SK-N-SH treated with all-trans-retinoic acid at 6 μM for 48 hours (cell line): ENCODE measurements around the gene PLA2G2F.

Experiments
- ATAC-seq: fragments of 200-7000 bp; cut with Tn5 transposase; 3 replicates; pipeline ENCODE4 v1.9.1; 2020; ENCODE audit warnings: mild to moderate bottlenecking, moderate library complexity
- BACH2 ChIP-seq: fragments of 250-450 bp; sonication (Bioruptor Pico); IDR thresholded peaks from 2 replicates; pipeline ENCODE4 v1.9.0; 2021; ENCODE audit warnings: mild to moderate bottlenecking, borderline replicate concordance
- CREB5 ChIP-seq: fragments of 250-450 bp; sonication (Bioruptor Pico); IDR thresholded peaks from 2 replicates; pipeline ENCODE4 v1.5.1; 2020; ENCODE audit warnings: low read depth, mild to moderate bottlenecking, moderate library complexity
- CSDC2 ChIP-seq: fragments of 250-450 bp; sonication (Bioruptor Pico); IDR thresholded peaks from 2 replicates; pipeline ENCODE4 v1.5.0; 2020; ENCODE audit warnings: mild to moderate bottlenecking, moderate library complexity
- CSRNP3 ChIP-seq: fragments of 250-450 bp; sonication (Bioruptor Pico); IDR thresholded peaks from 2 replicates; pipeline ENCODE4 v1.5.1; 2021; ENCODE audit warnings: mild to moderate bottlenecking, moderate library complexity
- ESRRG ChIP-seq: fragments of 250-450 bp; sonication (Bioruptor Pico); IDR thresholded peaks from 2 replicates; pipeline ENCODE4 v1.6.1; 2021; ENCODE audit warnings: mild to moderate bottlenecking
- GLIS3 ChIP-seq: fragments of 250-450 bp; sonication (Bioruptor Pico); IDR thresholded peaks from 2 replicates; pipeline ENCODE4 v1.5.0; 2020; ENCODE audit warnings: mild to moderate bottlenecking, moderate library complexity
- ISL1 ChIP-seq: fragments of 250-450 bp; sonication (Bioruptor Pico); IDR thresholded peaks from 2 replicates; pipeline ENCODE4 v2.1.2; 2022; ENCODE audit warnings: mild to moderate bottlenecking, moderate library complexity
- OSR1 ChIP-seq: fragments of 250-450 bp; sonication (Bioruptor Pico); IDR thresholded peaks from 2 replicates; pipeline ENCODE4 v1.8.0; 2022; ENCODE audit warnings: moderate library complexity, mild to moderate bottlenecking, inconsistent platforms
- POU6F1 ChIP-seq: fragments of 250-450 bp; sonication (Bioruptor Pico); IDR thresholded peaks from 2 replicates; pipeline ENCODE4 v1.8.0; 2021; ENCODE audit warnings: low read depth, mild to moderate bottlenecking, moderate library complexity, borderline replicate concordance
- PPARA ChIP-seq: fragments of 250-450 bp; sonication (Bioruptor Pico); IDR thresholded peaks from 2 replicates; pipeline ENCODE4 v1.5.0; 2020; ENCODE audit warnings: mild to moderate bottlenecking, borderline replicate concordance
- RARB ChIP-seq: fragments of 250-450 bp; sonication (Bioruptor Pico); IDR thresholded peaks from 2 replicates; pipeline ENCODE4 v1.8.0; 2021; ENCODE audit warnings: mild to moderate bottlenecking, moderate library complexity
- SNAI2 ChIP-seq: fragments of 250-450 bp; sonication (Bioruptor Pico); IDR thresholded peaks from 2 replicates; pipeline ENCODE4 v1.5.0; 2020; ENCODE audit warnings: mild to moderate bottlenecking, moderate library complexity
- TCF4 ChIP-seq: fragments of 250-450 bp; sonication (Bioruptor Pico); IDR thresholded peaks from 2 replicates; pipeline ENCODE4 v1.8.0; 2021; ENCODE audit warnings: mild to moderate bottlenecking, moderate library complexity, borderline replicate concordance
- TSHZ2 ChIP-seq: fragments of 250-450 bp; sonication (Bioruptor Pico); IDR thresholded peaks from 2 replicates; pipeline ENCODE4 v1.5.0; 2020; ENCODE audit warnings: mild to moderate bottlenecking, moderate library complexity
- ZC3H10 ChIP-seq: fragments of 250-450 bp; sonication (Bioruptor Pico); IDR thresholded peaks from 2 replicates; pipeline ENCODE4 v1.5.1; 2021; ENCODE audit warnings: mild to moderate bottlenecking, moderate library complexity
- ZFP3 ChIP-seq: fragments of 250-450 bp; sonication (Bioruptor Pico); IDR thresholded peaks from 2 replicates; pipeline ENCODE4 v1.5.0; 2020; ENCODE audit warnings: mild to moderate bottlenecking, moderate library complexity
- ZNF565 ChIP-seq: fragments of 450-650 bp; formaldehyde crosslinking; conservative IDR thresholded peaks from 2 replicates; pipeline ENCODE4 v1.5.0; 2020; ENCODE audit warnings: low read depth, mild to moderate bottlenecking, moderate library complexity
- ZNF70 ChIP-seq: fragments of 450-650 bp; formaldehyde crosslinking; IDR thresholded peaks from 2 replicates; pipeline ENCODE4 v1.5.0; 2020; ENCODE audit warnings: mild to moderate bottlenecking, moderate library complexity
- ZNF8 ChIP-seq: fragments of 450-650 bp; formaldehyde crosslinking; IDR thresholded peaks from 2 replicates; pipeline ENCODE4 v1.5.0; 2020; ENCODE audit warnings: mild to moderate bottlenecking, moderate library complexity

PLA2G2F gene

GRCh38 chr1:20090641-20091040, 48.5 kb upstream of the PLA2G2F start:
- no peak for TF ChIP-seq CSDC2 (CRISPR knock-in tag)
- TF ChIP-seq BACH2 (CRISPR knock-in tag): no peak
- TF ChIP-seq, all 23 proteins: peak for 0
- ATAC-seq: no peak

- TF ChIP-seq RARB (CRISPR knock-in tag) (no peak), ZNF8 (CRISPR knock-in tag) (no peak), OSR1 (CRISPR knock-in tag) (no peak), ZNF70 (CRISPR knock-in tag) (no peak), GLIS3 (CRISPR knock-in tag) (no peak), SNAI2 (no peak), ZC3H10 (no peak), TSHZ2 (CRISPR knock-in tag) (no peak)
- TF ChIP-seq, all 23 proteins: peak for 0
- ATAC-seq: no peak
Measured at GRCh38 chr1:20093303-20093702, 45.8 kb upstream of the PLA2G2F start.

GRCh38 chr1:20093940-20094391, 45.2 kb upstream of the PLA2G2F start:
- TF ChIP-seq BACH2 (CRISPR knock-in tag) (no peak), PPARA (no peak), ZNF70 (CRISPR knock-in tag) (no peak), CSDC2 (CRISPR knock-in tag) (no peak), SNAI2 (no peak), ZNF565 (CRISPR knock-in tag) (no peak), ZFP3 (no peak), GLIS3 (CRISPR knock-in tag) (no peak), OSR1 (CRISPR knock-in tag) (no peak), RARB (CRISPR knock-in tag) (no peak), CSRNP3 (no peak), TCF4 (CRISPR knock-in tag) (no peak), ISL1 (CRISPR knock-in tag) (no peak), CREB5 (no peak), ZC3H10 (no peak), POU6F1 (CRISPR knock-in tag) (no peak), ESRRG (CRISPR knock-in tag) (no peak)
- ATAC-seq: no peak

GRCh38 chr1:20095564-20096434, 43.3 kb upstream of the PLA2G2F start:
- TF ChIP-seq OSR1 (CRISPR knock-in tag): no peak
- no peak for TF ChIP-seq CSDC2 (CRISPR knock-in tag)
- TF ChIP-seq ZNF70 (CRISPR knock-in tag): no peak
- no peak for ATAC-seq
